ENCODE results near the gene C2orf92.

DNA sequence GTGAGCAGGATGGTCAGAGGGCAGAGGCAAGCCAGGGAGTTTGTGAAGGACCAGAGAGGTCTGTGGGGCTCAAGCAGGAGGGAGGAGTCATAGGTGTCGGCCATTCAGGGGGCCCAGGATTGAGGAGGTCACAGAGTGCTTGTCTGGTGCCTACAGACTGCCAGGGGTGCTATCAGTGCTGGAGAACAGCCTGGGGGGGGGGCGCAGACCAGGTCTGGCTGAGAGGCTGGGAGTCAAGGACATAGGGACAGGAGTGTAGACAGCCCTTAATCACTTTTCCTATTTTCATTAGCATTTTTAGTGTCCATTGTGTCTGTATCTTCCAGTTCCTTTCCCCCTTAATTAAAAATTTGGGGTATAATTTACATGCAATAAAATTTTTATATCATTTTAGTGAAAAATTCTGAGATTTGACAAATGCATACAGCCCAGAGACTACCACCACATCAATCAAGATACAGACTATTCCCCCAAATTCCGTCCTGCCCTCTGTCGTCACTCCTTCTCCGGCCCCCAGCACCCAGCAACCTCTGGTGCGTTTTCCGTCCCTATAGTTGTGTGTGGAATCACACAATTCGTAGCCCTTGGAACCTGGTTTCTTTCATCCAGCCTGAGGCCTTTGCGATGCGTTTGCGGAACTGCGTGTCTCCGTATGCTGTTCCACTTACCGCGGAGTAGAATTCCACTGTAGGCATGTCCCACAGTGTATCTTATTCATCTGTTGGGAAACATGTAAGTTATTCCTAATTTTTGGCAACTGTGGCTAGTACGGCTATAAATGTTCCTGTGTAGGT lies 50.0 kb downstream of the C2orf92 start:
- TF ChIP-seq, protein P1, sequence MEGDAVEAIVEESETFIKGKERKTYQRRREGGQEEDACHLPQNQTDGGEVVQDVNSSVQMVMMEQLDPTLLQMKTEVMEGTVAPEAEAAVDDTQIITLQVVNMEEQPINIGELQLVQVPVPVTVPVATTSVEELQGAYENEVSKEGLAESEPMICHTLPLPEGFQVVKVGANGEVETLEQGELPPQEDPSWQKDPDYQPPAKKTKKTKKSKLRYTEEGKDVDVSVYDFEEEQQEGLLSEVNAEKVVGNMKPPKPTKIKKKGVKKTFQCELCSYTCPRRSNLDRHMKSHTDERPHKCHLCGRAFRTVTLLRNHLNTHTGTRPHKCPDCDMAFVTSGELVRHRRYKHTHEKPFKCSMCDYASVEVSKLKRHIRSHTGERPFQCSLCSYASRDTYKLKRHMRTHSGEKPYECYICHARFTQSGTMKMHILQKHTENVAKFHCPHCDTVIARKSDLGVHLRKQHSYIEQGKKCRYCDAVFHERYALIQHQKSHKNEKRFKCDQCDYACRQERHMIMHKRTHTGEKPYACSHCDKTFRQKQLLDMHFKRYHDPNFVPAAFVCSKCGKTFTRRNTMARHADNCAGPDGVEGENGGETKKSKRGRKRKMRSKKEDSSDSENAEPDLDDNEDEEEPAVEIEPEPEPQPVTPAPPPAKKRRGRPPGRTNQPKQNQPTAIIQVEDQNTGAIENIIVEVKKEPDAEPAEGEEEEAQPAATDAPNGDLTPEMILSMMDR (IDR thresholded peaks at IDR 0.05), result no peak
- TF ChIP-seq EZH2 (IDR thresholded peaks at IDR 0.05), result no peak

Measured in neural progenitor cell (in vitro differentiated cells).